ENCODE measurements around the gene HSP90AB1.

HSP90AB1 gene

GRCh38 chr6:44237813-44238433 lies 9.0 kb upstream of the HSP90AB1 start:
- Histone ChIP-seq H3K4me1 (ENCODE audit: control insufficient read depth, insufficient read depth, low read length) (peaks cover 50% of the 10 kb centered on the region), H3K9me3 (ENCODE audit: control insufficient read depth in 2 of 2, low read length in 2 of 2) (no peaks in the 10 kb centered on the region), H3K9ac (ENCODE audit: low read length in 2 of 2) (peak overlapping the region; percentile 80 to 85), H3K27me3 (ENCODE audit: control insufficient read depth in 1 of 2, insufficient read depth in 2 of 2, low read length in 2 of 2) (no peaks in the 10 kb centered on the region), H3K36me3 (ENCODE audit: control insufficient read depth in 2 of 2, insufficient read depth in 2 of 2, low read length in 2 of 2) (peaks cover under 1 to 8% of the 10 kb centered on the region in 2 donors), H3K4me3 (ENCODE audit: low read length in 2 of 2) (peak overlapping the region; percentile 79 to 84), H3K27ac (ENCODE audit: low read length) (peak overlapping the region; percentile 97)

DNA sequence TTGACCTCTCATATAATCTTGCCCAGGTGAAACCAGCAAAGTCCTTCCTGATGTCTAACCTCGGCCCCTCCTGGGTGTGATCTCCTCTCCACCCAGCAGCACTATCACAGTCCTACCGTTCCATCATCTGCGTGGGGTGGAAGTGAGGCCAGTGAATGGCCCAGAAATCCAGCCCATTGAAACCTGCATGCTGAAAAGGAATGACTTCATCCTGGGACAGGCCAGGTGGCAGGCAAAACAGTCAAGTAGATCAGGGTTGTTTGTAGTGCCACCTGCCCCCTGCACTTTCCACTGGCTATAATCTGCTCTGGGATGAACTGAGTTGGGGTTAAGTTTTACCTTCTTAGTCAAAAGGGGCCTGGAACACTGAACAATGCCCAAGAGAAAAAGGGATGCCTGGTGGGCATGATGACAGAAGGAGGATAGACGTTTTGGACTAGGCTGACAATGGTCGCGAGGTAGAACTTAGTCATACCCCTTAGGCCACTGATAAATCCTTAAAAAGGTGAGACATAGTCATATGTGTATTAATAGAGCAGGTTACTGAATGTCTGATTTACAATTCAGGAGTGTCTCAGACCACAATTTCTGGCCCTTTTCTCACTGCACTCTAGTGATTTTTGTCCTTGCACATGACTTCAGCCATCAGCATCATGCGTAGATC lies 8.1 kb upstream of the HSP90AB1 start:
- H3K4me1 ChIP-seq (ENCODE audit: control insufficient read depth, insufficient read depth, low read length) = peaks cover 41% of the 10 kb centered on the region
- peak overlapping the region; percentile 13 to 85 for H3K9ac ChIP-seq (ENCODE audit: low read length in 2 of 2)
- peak overlapping the region; percentile 97 for H3K27ac ChIP-seq (ENCODE audit: low read length)

GRCh38 chr6:44243345-44243744 lies 3.6 kb upstream of the HSP90AB1 start:
- no peaks in the 10 kb centered on the region for H3K27me3 ChIP-seq (ENCODE audit: control insufficient read depth in 1 of 2, insufficient read depth in 2 of 2, low read length in 2 of 2)
- no peak overlapping the region for H3K4me3 ChIP-seq (ENCODE audit: low read length in 2 of 2)
- H3K36me3 ChIP-seq (ENCODE audit: control insufficient read depth in 2 of 2, insufficient read depth in 2 of 2, low read length in 2 of 2) = no peaks in the 10 kb centered on the region
- no peaks in the 10 kb centered on the region for H3K9me3 ChIP-seq (ENCODE audit: control insufficient read depth in 2 of 2, low read length in 2 of 2)
- H3K9ac ChIP-seq (ENCODE audit: low read length in 2 of 2) = no peak overlapping the region
- H3K27ac ChIP-seq (ENCODE audit: low read length) = no peak overlapping the region
- H3K4me1 ChIP-seq (ENCODE audit: control insufficient read depth, insufficient read depth, low read length) = peaks cover 18% of the 10 kb centered on the region

More for the DNA sequence above, 8.1 kb upstream of the HSP90AB1 start:
- Histone ChIP-seq H3K36me3 (ENCODE audit: control insufficient read depth in 2 of 2, insufficient read depth in 2 of 2, low read length in 2 of 2) (peaks cover 0 to 6% of the 10 kb centered on the region in 2 donors), H3K4me3 (ENCODE audit: low read length in 2 of 2) (no peak overlapping the region), H3K9me3 (ENCODE audit: control insufficient read depth in 2 of 2, low read length in 2 of 2) (no peaks in the 10 kb centered on the region), H3K27me3 (ENCODE audit: control insufficient read depth in 1 of 2, insufficient read depth in 2 of 2, low read length in 2 of 2) (no peaks in the 10 kb centered on the region)

GRCh38 chr6:44245391-44245911 lies 1.4 kb upstream of the HSP90AB1 start:
- H3K36me3 ChIP-seq (ENCODE audit: control insufficient read depth in 2 of 2, insufficient read depth in 2 of 2, low read length in 2 of 2) = peaks cover 18 to 19% of the 10 kb centered on the region in 2 donors
- H3K27ac ChIP-seq (ENCODE audit: low read length) = peak overlapping the region; percentile 96
- no peaks in the 10 kb centered on the region for H3K9me3 ChIP-seq (ENCODE audit: control insufficient read depth in 2 of 2, low read length in 2 of 2)
- H3K9ac ChIP-seq (ENCODE audit: low read length in 2 of 2) = peak overlapping the region; percentile 71 to 100
- H3K4me1 ChIP-seq (ENCODE audit: control insufficient read depth, insufficient read depth, low read length) = peaks cover 32% of the 10 kb centered on the region
- H3K27me3 ChIP-seq (ENCODE audit: control insufficient read depth in 1 of 2, insufficient read depth in 2 of 2, low read length in 2 of 2) = no peaks in the 10 kb centered on the region
- peak overlapping the region; percentile 92 to 100 for H3K4me3 ChIP-seq (ENCODE audit: low read length in 2 of 2)

GRCh38 chr6:44245912-44246662 lies 814 bp upstream of the HSP90AB1 start:
- Histone ChIP-seq H3K9ac (ENCODE audit: low read length in 2 of 2) (peak overlapping the region; percentile 94 to 100), H3K27me3 (ENCODE audit: control insufficient read depth in 1 of 2, insufficient read depth in 2 of 2, low read length in 2 of 2) (no peaks in the 10 kb centered on the region), H3K36me3 (ENCODE audit: control insufficient read depth in 2 of 2, insufficient read depth in 2 of 2, low read length in 2 of 2) (peaks cover 25 to 26% of the 10 kb centered on the region in 2 donors), H3K27ac (ENCODE audit: low read length) (peak overlapping the region; percentile 96), H3K4me3 (ENCODE audit: low read length in 2 of 2) (peak overlapping the region; percentile 92 to 100), H3K4me1 (ENCODE audit: control insufficient read depth, insufficient read depth, low read length) (peaks cover 32% of the 10 kb centered on the region), H3K9me3 (ENCODE audit: control insufficient read depth in 2 of 2, low read length in 2 of 2) (no peaks in the 10 kb centered on the region)

GRCh38 chr6:44247338-44248302 lies 719 bp downstream of the HSP90AB1 start:
- Histone ChIP-seq H3K27me3 (ENCODE audit: control insufficient read depth in 1 of 2, insufficient read depth in 2 of 2, low read length in 2 of 2) (no peaks in the 10 kb centered on the region), H3K9me3 (ENCODE audit: control insufficient read depth in 2 of 2, low read length in 2 of 2) (no peaks in the 10 kb centered on the region), H3K4me3 (ENCODE audit: low read length in 2 of 2) (peak overlapping the region; percentile 92 to 100), H3K27ac (ENCODE audit: low read length) (peak overlapping the region; percentile 96), H3K9ac (ENCODE audit: low read length in 2 of 2) (peak overlapping the region; percentile 94 to 100), H3K4me1 (ENCODE audit: control insufficient read depth, insufficient read depth, low read length) (peaks cover 32% of the 10 kb centered on the region), H3K36me3 (ENCODE audit: control insufficient read depth in 2 of 2, insufficient read depth in 2 of 2, low read length in 2 of 2) (peaks cover 37 to 40% of the 10 kb centered on the region in 2 donors)

DNA sequence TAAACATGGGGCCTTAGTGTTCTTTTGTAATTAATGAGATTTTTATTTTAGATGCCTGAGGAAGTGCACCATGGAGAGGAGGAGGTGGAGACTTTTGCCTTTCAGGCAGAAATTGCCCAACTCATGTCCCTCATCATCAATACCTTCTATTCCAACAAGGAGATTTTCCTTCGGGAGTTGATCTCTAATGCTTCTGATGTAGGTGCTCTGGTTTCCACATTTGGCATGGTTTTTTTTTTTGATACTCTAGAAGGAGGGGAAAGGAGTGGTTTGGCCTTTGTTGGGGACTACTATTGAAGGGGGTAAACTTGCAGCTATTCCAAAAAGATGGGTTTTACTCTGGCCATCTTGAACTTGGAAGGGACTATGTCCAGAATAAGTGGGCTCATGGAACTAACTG lies 1.7 kb downstream of the HSP90AB1 start:
- H3K9me3 ChIP-seq (ENCODE audit: control insufficient read depth in 2 of 2, low read length in 2 of 2) = no peaks in the 10 kb centered on the region
- peak overlapping the region; percentile 94 to 100 for H3K9ac ChIP-seq (ENCODE audit: low read length in 2 of 2)
- H3K4me1 ChIP-seq (ENCODE audit: control insufficient read depth, insufficient read depth, low read length) = peaks cover 32% of the 10 kb centered on the region
- H3K27me3 ChIP-seq (ENCODE audit: control insufficient read depth in 1 of 2, insufficient read depth in 2 of 2, low read length in 2 of 2) = no peaks in the 10 kb centered on the region
- H3K4me3 ChIP-seq (ENCODE audit: low read length in 2 of 2) = peak overlapping the region; percentile 92 to 100
- H3K36me3 ChIP-seq (ENCODE audit: control insufficient read depth in 2 of 2, insufficient read depth in 2 of 2, low read length in 2 of 2) = peaks cover 45 to 50% of the 10 kb centered on the region in 2 donors
- H3K27ac ChIP-seq (ENCODE audit: low read length) = peak overlapping the region; percentile 96

GRCh38 chr6:44249082-44249748 lies 2.3 kb downstream of the HSP90AB1 start:
- peaks cover 32% of the 10 kb centered on the region for H3K4me1 ChIP-seq (ENCODE audit: control insufficient read depth, insufficient read depth, low read length)
- H3K4me3 ChIP-seq (ENCODE audit: low read length in 2 of 2) = peak overlapping the region; percentile 92 to 100
- peak overlapping the region; percentile 5 to 100 for H3K9ac ChIP-seq (ENCODE audit: low read length in 2 of 2)
- no peaks in the 10 kb centered on the region for H3K9me3 ChIP-seq (ENCODE audit: control insufficient read depth in 2 of 2, low read length in 2 of 2)
- no peak overlapping the region for H3K27ac ChIP-seq (ENCODE audit: low read length)
- no peaks in the 10 kb centered on the region for H3K27me3 ChIP-seq (ENCODE audit: control insufficient read depth in 1 of 2, insufficient read depth in 2 of 2, low read length in 2 of 2)
- H3K36me3 ChIP-seq (ENCODE audit: control insufficient read depth in 2 of 2, insufficient read depth in 2 of 2, low read length in 2 of 2) = peaks cover 50 to 52% of the 10 kb centered on the region in 2 donors

- Histone ChIP-seq H3K27me3 (ENCODE audit: control insufficient read depth in 1 of 2, insufficient read depth in 2 of 2, low read length in 2 of 2) (no peaks in the 10 kb centered on the region), H3K9me3 (ENCODE audit: control insufficient read depth in 2 of 2, low read length in 2 of 2) (no peaks in the 10 kb centered on the region), H3K27ac (ENCODE audit: low read length) (peak overlapping the region; percentile 6), H3K9ac (ENCODE audit: low read length in 2 of 2) (no peak overlapping the region), H3K36me3 (ENCODE audit: control insufficient read depth in 2 of 2, insufficient read depth in 2 of 2, low read length in 2 of 2) (peaks cover 58 to 60% of the 10 kb centered on the region in 2 donors), H3K4me3 (ENCODE audit: low read length in 2 of 2) (no peak overlapping the region), H3K4me1 (ENCODE audit: control insufficient read depth, insufficient read depth, low read length) (peaks cover 34% of the 10 kb centered on the region)
Measured at GRCh38 chr6:44250067-44250717, 3.3 kb downstream of the HSP90AB1 start.
